Measurements from ENCODE around the gene GLIS1.

GLIS1 gene

GRCh38 chr1:53689223-53689622 is 49.7 kb downstream of the GLIS1 start:
- H3K4me3 ChIP-seq (ENCODE audit: low read depth, low read length), result no peak overlapping the region
- TF ChIP-seq CTCF (IDR thresholded peaks at IDR 0.05; ENCODE audit: low read depth, low read length), result no peak

GRCh38 chr1:53688381-53689102 is 50.4 kb downstream of the GLIS1 start:
- TF ChIP-seq CTCF (IDR thresholded peaks at IDR 0.05; ENCODE audit: low read depth, low read length), result no peak
- H3K4me3 ChIP-seq (ENCODE audit: low read depth, low read length), result no peak overlapping the region

GRCh38 chr1:53687901-53688300 is 51.1 kb downstream of the GLIS1 start:
- no peak for TF ChIP-seq CTCF (IDR thresholded peaks at IDR 0.05; ENCODE audit: low read depth, low read length)
- H3K4me3 ChIP-seq (ENCODE audit: low read depth, low read length), result no peak overlapping the region

GRCh38 chr1:53687426-53687825 is 51.5 kb downstream of the GLIS1 start:
- H3K4me3 ChIP-seq (ENCODE audit: low read depth, low read length), result no peak overlapping the region
- TF ChIP-seq CTCF (IDR thresholded peaks at IDR 0.05; ENCODE audit: low read depth, low read length), result no peak

- H3K4me3 ChIP-seq (ENCODE audit: low read depth, low read length), result no peak overlapping the region
- no peak for TF ChIP-seq CTCF (IDR thresholded peaks at IDR 0.05; ENCODE audit: low read depth, low read length)
These were observed 52.0 kb downstream of the GLIS1 start for GRCh38 chr1:53686965-53687267.

GRCh38 chr1:53686091-53686964 is 52.6 kb downstream of the GLIS1 start:
- TF ChIP-seq CTCF (IDR thresholded peaks at IDR 0.05; ENCODE audit: low read depth, low read length), result no peak
- H3K4me3 ChIP-seq (ENCODE audit: low read depth, low read length), result no peak overlapping the region

Measured in WI38 (cell line).